ENCODE measurements around the gene PYGM. TPM values are rescaled to one million over a fixed set of nuclear protein-coding genes. Genes with fewer than 3 reads are reported as not detected.
A peak's percentile ranks its signal among the peaks of the same experiment; 100 is the strongest.

PYGM gene
- total and polyA plus RNA-seq, 2 of the 13 experiments (the other 11 are each of a cell fraction or from before 2014, with no cell fraction given), result 0.11 to 0.12 TPM

DNA sequence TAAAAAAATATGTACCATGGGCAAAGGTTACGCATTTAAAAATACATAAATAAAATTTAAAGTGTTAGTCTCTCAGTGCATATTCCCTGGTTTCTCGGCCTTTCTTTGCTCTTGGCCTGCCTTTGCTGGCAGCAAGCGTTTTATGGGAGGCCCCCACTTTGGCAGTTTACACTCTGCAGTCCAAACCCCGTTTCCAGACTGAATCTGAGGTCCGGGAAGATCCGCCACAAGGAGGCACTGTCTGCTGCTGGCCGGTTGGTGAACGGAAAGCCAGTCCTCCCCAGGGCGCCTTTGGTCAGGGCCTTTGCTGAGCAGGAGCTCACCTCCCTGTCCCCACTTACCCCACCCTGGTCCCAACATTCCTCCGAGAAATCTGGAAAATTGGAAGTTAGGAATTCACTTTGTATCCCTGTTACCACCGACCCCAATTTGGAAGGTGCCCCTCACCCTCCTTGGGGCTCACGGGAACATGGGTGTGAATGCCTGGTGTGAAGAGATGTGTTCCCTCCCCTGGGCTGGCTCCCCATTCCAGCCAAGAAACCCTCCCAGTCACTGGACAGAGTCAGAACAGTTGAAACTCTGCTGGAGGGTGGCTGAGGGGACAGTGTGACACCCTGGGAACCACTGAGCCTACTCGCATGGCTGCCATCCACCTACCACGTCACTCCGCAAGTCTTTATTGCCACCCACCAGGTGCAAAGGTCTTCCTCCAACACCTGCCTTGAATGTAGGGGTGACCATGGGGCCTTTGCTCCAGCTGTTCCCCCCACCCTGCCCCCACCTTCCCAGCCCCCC is 27.9 kb upstream of the PYGM start:
- Histone ChIP-seq H3K4me3 (replicated peaks in 1 of 3; ENCODE audit: insufficient read depth in 1 of 3, low read depth in 2 of 3, low read length in 3 of 3) (no peak overlapping the region), H4K20me1 (ENCODE audit: insufficient read depth, low read length) (no peaks in the 10 kb centered on the region), H3K79me2 (ENCODE audit: insufficient read depth, low read length) (no peaks in the 10 kb centered on the region), H3K9ac (ENCODE audit: insufficient read depth, low read depth, low read length) (no peak overlapping the region), H3K4me1 (ENCODE audit: insufficient read depth, low read length) (no peaks in the 10 kb centered on the region), H3K4me2 (ENCODE audit: low read depth, low read length) (no peak overlapping the region), H3K36me3 (replicated peaks in 1 of 2; ENCODE audit: control insufficient read depth in 1 of 2, insufficient read depth in 2 of 2, low read length in 2 of 2) (no peaks in the 10 kb centered on the region), H3K27me3 (ENCODE audit: control insufficient read depth in 1 of 2, insufficient read depth in 2 of 2, low read length in 2 of 2) (no peaks in the 10 kb centered on the region), H2AFZ (ENCODE audit: low read length) (no peak overlapping the region), H3K9me3 (ENCODE audit: low read length) (no peaks in the 10 kb centered on the region), H3K27ac (ENCODE audit: extremely low read length, insufficient read depth, low read length) (no peak overlapping the region)
- in situ Hi-C loops (cut with HindIII; ENCODE audit: extremely low pct_ligation_motif_present, low pct_unique_long_range_greater_than_20kb), result loop anchor here (5.0 kb wide), 1 partner anchor 105 kb away; no protein-coding TSS in a partner anchor
- ATAC-seq (peak; percentile 88), DNase-seq (ENCODE audit: low spot score) (peak; percentile 41), FAIRE-seq (peak; percentile 56)
- 45% methylated on average over 15 of the region's 15 CpGs for WGBS (ENCODE audit: low lambda C conversion rate)
- intact Hi-C loops (cut with micrococcal nuclease; ENCODE audit: unreplicated experiment), result loop anchor here (10.0 kb wide), 1 partner anchor 57 kb away; the partner anchor contains the start of gene CDC42BPG
- ChIA-PET POLR2A (interaction anchor here (1.0 kb wide), 1 partner anchor 9 kb away, joined by 6 read pairs; the partner anchor contains the start of gene SF1), CTCF (ENCODE audit: low intra/inter-chr PET ratio, low total read pairs) (interaction anchor here (1.1 to 1.5 kb wide), 2 partner anchors 60 to 61 kb away, joined by 3 to 7 read pairs; no protein-coding TSS in a partner anchor)
- no TSS peak for BruUV-seq (replicated peaks)
- TF ChIP-seq ZNF891 (CRISPR knock-in tag; IDR thresholded peaks at IDR 0.05) (no peak), SAP130 (CRISPR knock-in tag; IDR thresholded peaks at IDR 0.05; ENCODE audit: low read depth) (0 out of 2 replicates have a peak, but pooled peaks have one; percentile 32), MEIS2 (CRISPR knock-in tag; IDR thresholded peaks at IDR 0.05) (0 out of 2 replicates have a peak, but pooled peaks have one; percentile 26), RAD21 (CRISPR knock-in tag; IDR thresholded peaks at IDR 0.05) (peak; percentile 78), SALL1 (CRISPR knock-in tag; IDR thresholded peaks at IDR 0.05) (peak; percentile 42; the same call in 1 of the 2 replicates), ZNF263 (CRISPR knock-in tag; IDR thresholded peaks at IDR 0.05) (peak; percentile 86), ISX (CRISPR knock-in tag; conservative IDR thresholded peaks at IDR 0.05) (no peak), KDM2A (CRISPR knock-in tag; IDR thresholded peaks at IDR 0.05; ENCODE audit: borderline replicate concordance, low read depth) (peak; percentile 42; the same call in 1 of the 2 replicates), BORCS8-MEF2B (CRISPR knock-in tag; IDR thresholded peaks at IDR 0.05) (0 out of 2 replicates have a peak, but pooled peaks have one; percentile 31), TP53 (CRISPR knock-in tag; conservative IDR thresholded peaks at IDR 0.05) (0 out of 2 replicates have a peak, but pooled peaks have one; percentile 51), ZNF383 (CRISPR knock-in tag; IDR thresholded peaks at IDR 0.05; ENCODE audit: borderline replicate concordance) (no peak), ZNF883 (CRISPR knock-in tag; IDR thresholded peaks at IDR 0.05; ENCODE audit: not compliant biosample characterization) (peak; percentile 49), ZNF496 (CRISPR knock-in tag; IDR thresholded peaks at IDR 0.05; ENCODE audit: insufficient replicate concordance) (no peak), SMC3 (IDR thresholded peaks at IDR 0.05; ENCODE audit: low read length) (peak; percentile 68), ZNF713 (CRISPR knock-in tag; IDR thresholded peaks at IDR 0.05) (0 out of 2 replicates have a peak, but pooled peaks have one; percentile 35)
- TF ChIP-seq, protein P1, sequence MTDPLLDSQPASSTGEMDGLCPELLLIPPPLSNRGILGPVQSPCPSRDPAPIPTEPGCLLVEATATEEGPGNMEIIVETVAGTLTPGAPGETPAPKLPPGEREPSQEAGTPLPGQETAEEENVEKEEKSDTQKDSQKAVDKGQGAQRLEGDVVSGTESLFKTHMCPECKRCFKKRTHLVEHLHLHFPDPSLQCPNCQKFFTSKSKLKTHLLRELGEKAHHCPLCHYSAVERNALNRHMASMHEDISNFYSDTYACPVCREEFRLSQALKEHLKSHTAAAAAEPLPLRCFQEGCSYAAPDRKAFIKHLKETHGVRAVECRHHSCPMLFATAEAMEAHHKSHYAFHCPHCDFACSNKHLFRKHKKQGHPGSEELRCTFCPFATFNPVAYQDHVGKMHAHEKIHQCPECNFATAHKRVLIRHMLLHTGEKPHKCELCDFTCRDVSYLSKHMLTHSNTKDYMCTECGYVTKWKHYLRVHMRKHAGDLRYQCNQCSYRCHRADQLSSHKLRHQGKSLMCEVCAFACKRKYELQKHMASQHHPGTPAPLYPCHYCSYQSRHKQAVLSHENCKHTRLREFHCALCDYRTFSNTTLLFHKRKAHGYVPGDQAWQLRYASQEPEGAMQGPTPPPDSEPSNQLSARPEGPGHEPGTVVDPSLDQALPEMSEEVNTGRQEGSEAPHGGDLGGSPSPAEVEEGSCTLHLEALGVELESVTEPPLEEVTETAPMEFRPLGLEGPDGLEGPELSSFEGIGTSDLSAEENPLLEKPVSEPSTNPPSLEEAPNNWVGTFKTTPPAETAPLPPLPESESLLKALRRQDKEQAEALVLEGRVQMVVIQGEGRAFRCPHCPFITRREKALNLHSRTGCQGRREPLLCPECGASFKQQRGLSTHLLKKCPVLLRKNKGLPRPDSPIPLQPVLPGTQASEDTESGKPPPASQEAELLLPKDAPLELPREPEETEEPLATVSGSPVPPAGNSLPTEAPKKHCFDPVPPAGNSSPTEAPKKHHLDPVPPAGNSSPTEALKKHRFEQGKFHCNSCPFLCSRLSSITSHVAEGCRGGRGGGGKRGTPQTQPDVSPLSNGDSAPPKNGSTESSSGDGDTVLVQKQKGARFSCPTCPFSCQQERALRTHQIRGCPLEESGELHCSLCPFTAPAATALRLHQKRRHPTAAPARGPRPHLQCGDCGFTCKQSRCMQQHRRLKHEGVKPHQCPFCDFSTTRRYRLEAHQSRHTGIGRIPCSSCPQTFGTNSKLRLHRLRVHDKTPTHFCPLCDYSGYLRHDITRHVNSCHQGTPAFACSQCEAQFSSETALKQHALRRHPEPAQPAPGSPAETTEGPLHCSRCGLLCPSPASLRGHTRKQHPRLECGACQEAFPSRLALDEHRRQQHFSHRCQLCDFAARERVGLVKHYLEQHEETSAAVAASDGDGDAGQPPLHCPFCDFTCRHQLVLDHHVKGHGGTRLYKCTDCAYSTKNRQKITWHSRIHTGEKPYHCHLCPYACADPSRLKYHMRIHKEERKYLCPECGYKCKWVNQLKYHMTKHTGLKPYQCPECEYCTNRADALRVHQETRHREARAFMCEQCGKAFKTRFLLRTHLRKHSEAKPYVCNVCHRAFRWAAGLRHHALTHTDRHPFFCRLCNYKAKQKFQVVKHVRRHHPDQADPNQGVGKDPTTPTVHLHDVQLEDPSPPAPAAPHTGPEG (CRISPR knock-in tag; IDR thresholded peaks at IDR 0.05), result no peak
- TF ChIP-seq, protein P2, sequence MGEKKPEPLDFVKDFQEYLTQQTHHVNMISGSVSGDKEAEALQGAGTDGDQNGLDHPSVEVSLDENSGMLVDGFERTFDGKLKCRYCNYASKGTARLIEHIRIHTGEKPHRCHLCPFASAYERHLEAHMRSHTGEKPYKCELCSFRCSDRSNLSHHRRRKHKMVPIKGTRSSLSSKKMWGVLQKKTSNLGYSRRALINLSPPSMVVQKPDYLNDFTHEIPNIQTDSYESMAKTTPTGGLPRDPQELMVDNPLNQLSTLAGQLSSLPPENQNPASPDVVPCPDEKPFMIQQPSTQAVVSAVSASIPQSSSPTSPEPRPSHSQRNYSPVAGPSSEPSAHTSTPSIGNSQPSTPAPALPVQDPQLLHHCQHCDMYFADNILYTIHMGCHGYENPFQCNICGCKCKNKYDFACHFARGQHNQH (CRISPR knock-in tag; IDR thresholded peaks at IDR 0.05), result 0 out of 2 replicates have a peak, but pooled peaks have one; percentile 31

Measured in HepG2 (cell line).